GM10266 (cell line): ENCODE data around the gene PTTG2.

Experiments
- DNase-seq: peaks from one replicate; pipeline ENCODE4 v3.0.0; 2012; ENCODE audit errors: extremely low spot score
- TF ChIP-seq, protein P1 (sequence below): IDR thresholded peaks from 2 replicates; pipeline ENCODE4 v1.5.1; 2012; ENCODE audit warnings: mild to moderate bottlenecking, low read depth; ENCODE audit not compliant: control insufficient read depth, insufficient read depth; ENCODE audit errors: missing control alignments

The PTTG2 gene

DNA sequence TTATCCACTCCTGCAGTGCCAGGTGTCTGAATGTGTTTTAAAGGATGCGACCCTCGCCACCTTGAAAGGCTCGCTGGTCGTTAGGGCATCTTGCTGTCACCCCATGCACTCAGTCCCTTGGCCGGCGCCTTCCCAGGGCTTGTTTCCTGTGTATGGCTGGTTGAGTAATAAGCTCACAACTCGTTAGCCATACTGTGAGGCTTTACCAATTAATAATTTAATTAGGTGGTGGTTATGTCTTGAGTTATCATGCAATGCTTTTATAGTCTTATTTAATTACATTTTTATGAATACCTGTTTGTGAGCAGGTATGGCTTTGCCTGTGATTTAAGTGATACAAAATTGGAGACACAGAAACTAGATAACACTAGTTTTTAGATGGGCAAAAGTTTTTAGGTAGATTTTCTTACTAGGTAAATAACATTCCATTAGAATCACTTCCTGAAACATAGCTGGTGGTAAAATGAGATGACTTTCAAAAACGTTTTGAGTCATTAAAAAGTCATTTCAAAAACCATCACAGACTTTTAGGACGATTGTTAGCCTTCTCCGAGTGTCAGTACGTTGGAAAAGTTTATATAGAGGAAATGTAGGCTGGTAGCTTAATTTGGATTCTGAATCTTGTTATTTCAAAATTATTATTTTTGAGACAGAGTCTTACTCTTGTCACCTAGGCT is 18.2 kb downstream of the PTTG2 start:
- TF ChIP-seq, protein P1, sequence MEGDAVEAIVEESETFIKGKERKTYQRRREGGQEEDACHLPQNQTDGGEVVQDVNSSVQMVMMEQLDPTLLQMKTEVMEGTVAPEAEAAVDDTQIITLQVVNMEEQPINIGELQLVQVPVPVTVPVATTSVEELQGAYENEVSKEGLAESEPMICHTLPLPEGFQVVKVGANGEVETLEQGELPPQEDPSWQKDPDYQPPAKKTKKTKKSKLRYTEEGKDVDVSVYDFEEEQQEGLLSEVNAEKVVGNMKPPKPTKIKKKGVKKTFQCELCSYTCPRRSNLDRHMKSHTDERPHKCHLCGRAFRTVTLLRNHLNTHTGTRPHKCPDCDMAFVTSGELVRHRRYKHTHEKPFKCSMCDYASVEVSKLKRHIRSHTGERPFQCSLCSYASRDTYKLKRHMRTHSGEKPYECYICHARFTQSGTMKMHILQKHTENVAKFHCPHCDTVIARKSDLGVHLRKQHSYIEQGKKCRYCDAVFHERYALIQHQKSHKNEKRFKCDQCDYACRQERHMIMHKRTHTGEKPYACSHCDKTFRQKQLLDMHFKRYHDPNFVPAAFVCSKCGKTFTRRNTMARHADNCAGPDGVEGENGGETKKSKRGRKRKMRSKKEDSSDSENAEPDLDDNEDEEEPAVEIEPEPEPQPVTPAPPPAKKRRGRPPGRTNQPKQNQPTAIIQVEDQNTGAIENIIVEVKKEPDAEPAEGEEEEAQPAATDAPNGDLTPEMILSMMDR: no peak
- DNase-seq: no peak

DNA sequence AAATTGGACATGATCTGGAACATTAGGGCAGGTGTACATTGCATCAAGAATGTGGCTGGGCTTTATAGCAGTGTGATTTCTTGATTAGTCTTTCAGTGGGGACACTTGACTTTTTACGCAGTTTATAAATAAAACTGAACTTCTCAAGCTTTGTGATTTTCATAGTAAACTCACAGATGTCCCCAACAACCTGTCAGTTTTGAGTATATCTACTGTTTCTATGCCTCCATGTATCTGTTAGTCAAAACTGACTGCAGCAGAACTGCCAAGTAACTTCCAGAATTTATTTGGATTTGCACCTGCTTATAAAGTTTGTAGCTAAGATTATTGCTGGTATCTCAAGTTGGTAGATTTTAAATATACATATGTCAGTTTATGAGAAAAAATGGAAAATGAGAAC is 20.0 kb downstream of the PTTG2 start:
- no peak for DNase-seq
- TF ChIP-seq, protein P1: no peak

DNA sequence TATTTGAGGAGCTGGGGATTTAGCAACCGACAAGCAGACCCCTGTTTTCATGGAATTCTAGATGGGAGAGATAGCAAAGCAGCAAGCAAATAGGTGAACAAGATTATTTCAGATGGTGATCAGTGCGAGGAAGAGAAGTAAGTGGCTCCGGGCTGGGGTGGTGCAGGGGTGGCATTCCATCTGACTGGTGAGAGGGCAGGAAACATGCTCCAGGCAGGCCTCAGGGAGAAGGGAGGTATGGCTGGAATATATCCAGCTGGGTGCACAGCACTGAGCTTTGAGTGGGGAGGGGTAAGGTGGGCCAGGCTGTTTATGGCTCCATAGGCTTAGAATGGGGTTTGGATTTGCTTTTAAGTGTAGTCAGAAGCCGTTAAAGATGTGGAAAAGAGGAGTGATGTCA is 21.2 kb downstream of the PTTG2 start:
- no peak for DNase-seq
- TF ChIP-seq, protein P1: no peak

DNA sequence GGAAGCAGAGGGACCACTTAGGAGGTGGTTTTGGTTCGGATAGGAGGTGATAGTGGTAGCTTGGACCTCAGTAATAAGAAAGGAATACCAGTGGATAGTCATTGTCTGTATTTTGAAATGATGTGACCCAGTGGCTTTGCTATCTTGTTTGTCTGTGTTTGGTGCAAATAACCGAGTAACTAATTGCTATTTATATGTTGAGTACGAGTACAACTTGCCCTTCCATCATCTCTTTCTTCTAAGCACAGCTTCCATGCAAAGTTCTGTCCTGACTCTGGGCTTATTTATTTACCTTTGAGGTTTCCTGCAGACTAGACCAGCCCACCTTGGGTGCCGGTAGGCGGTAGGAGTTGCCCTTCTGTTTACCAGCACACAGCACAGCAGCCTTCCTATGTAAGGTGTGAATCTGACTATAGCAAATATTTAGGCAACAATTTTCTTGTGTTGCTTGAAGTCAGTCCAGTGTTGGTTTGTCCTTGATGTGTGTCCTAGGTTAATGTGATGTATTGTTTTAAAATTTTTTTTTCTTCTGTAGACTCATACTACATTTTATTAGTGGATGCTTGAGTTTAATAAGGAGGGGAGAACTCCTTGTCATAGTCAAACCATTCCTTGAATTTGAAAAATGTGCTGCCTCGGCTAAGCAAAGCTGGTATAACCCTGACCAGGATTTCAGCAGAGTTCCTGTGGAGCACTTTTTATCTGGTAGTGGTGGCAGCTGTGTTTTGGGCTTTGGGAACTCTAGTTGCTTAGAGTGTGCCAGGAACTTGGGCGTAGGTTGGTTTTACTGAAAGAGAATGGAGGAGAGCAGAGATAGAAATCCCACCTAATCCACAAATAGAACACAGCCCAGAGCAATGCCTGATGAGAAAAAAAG is 21.9 kb downstream of the PTTG2 start:
- DNase-seq: no peak
- TF ChIP-seq, protein P1: no peak

DNA sequence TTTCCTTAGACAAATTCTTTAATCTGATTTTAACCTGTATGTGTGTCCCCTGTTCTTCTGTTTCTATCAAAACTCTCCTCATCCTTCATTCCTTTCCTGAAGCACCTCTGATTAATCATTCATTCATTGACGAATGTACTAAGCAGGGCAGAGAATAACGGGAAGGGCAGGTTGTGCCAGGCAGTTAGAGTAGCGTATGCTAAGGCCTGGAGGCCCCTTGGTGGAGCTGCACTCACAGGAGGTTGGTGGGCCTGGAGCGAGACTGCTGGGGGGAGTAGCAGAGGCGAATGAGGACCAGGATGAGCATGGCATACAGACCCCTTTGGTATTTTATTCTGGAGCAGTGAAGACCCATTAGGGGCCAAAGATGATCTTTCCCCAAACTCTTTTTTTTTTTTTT is 22.5 kb downstream of the PTTG2 start:
- DNase-seq: no peak
- TF ChIP-seq, protein P1: no peak

DNA sequence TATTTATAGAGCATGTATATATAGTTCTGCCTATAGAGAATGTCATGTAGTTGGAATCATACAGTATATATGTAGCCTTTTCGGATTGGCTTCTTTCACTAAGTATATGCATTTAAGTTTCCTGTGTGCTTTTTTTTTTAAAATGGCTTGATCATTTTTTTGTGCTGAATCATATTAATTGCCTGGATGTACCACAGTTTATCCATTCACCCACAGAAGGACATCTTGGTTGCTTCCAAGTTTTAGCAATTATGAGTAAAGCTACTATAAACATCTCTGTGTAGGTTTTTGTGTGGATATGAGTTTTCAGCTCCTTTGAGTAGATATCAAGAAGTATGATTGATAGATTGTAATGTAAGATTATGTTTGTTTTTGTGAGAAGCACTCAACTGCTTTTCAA is 23.8 kb downstream of the PTTG2 start:
- no peak for DNase-seq
- TF ChIP-seq, protein P1: no peak
